Activated B cell treated with CpG ODN at 0.5 μM for 24 hours (primary cell): ENCODE measurements around the gene LARGE1. TPM values are rescaled to one million over a fixed set of nuclear protein-coding genes. Genes with fewer than 3 reads are reported as not detected.

Source experiments
- ATAC-seq: fragments of 200-7000 bp; cut with Tn5 transposase; one replicate; pipeline ENCODE4 v1.10.0; 2021; ENCODE audit warnings: low read depth, mild to moderate bottlenecking, moderate library complexity
- CTCF ChIA-PET: fragments of 350-600 bp; sonication (Branson Sonifier 250); formaldehyde crosslinking; loops from one replicate; lab custom pipeline; 2021; ENCODE audit warnings: antibody characterized with exemption; lab: Charles Lee
- POLR2A ChIA-PET: fragments of 350-600 bp; sonication (Branson Sonifier 250); formaldehyde crosslinking; loops from one replicate; lab custom pipeline; 2021; ENCODE audit warnings: antibody characterized with exemption; lab: Charles Lee
- DNase-seq: peaks from one replicate; pipeline ENCODE4 v3.0.0; 2022
- H3K27ac Mint-ChIP-seq: one replicate; pipeline ENCODE4 v1.8.0; 2020; ENCODE audit warnings: mixed read lengths
- H3K27me3 Mint-ChIP-seq: one replicate; pipeline ENCODE4 v1.8.0; 2021; ENCODE audit warnings: mixed read lengths
- H3K36me3 Mint-ChIP-seq: one replicate; pipeline ENCODE4 v1.8.0; 2021; ENCODE audit warnings: low read depth, mixed read lengths
- H3K4me1 Mint-ChIP-seq: one replicate; pipeline ENCODE4 v1.8.0; 2021; ENCODE audit warnings: mixed read lengths
- H3K4me3 Mint-ChIP-seq: one replicate; pipeline ENCODE4 v1.8.0; 2020; ENCODE audit warnings: mild to moderate bottlenecking, mixed read lengths
- H3K9me3 Mint-ChIP-seq: one replicate; pipeline ENCODE4 v1.8.0; 2020; ENCODE audit warnings: mixed read lengths
- intact Hi-C: fragments of 100-400 bp; cut with micrococcal nuclease; formaldehyde crosslinking; loops from one replicate; pipeline ENCODE4 v1.15.1; 2024
- total RNA-seq: library from RNA; stranded (reverse); gene quantifications from 2 replicates; pipeline ENCODE4 v1.2.3, GENCODE V29; 2022
- TF ChIP-seq, protein P1 (sequence below): fragments of 200-600 bp; IDR thresholded peaks from one replicate; pipeline ENCODE4 v1.8.0; 2022; ENCODE audit warnings: antibody characterized with exemption, mild to moderate bottlenecking

LARGE1 gene
- total RNA-seq, 1 donor from 2014 or later = 22.2 TPM

DNA sequence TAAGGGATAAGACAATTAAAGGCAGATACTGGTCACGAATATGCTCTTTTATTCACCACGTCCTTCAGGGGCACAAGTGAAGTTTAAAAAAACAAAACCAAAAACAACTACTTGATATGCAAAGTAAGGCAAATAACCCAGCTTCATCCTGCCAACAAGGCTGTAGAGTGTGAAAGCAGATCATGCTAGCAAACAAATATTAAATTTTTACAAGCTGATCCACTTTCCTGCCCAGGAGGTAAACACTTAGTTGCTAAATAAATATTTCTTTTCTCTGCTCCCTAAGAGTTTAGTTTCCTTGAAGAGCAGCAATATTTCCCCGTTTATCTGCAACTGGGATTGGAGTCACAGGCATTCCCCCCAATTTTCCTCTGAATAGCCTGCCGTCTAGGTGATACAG is 300.2 kb downstream of the LARGE1 start:
- TF ChIP-seq, protein P1, sequence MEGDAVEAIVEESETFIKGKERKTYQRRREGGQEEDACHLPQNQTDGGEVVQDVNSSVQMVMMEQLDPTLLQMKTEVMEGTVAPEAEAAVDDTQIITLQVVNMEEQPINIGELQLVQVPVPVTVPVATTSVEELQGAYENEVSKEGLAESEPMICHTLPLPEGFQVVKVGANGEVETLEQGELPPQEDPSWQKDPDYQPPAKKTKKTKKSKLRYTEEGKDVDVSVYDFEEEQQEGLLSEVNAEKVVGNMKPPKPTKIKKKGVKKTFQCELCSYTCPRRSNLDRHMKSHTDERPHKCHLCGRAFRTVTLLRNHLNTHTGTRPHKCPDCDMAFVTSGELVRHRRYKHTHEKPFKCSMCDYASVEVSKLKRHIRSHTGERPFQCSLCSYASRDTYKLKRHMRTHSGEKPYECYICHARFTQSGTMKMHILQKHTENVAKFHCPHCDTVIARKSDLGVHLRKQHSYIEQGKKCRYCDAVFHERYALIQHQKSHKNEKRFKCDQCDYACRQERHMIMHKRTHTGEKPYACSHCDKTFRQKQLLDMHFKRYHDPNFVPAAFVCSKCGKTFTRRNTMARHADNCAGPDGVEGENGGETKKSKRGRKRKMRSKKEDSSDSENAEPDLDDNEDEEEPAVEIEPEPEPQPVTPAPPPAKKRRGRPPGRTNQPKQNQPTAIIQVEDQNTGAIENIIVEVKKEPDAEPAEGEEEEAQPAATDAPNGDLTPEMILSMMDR = no peak
- DNase-seq (no peak), ATAC-seq (no peak)
- peaks cover 40% of the 10 kb centered on the region for H3K36me3 Mint-ChIP-seq
- intact Hi-C loops = no loop called here
- H3K9me3 Mint-ChIP-seq = peaks cover 4% of the 10 kb centered on the region
- ChIA-PET CTCF (no interaction called here), POLR2A (interaction anchor here (0.7 kb wide), 1 partner anchor 299 kb away, joined by 3 read pairs; no protein-coding TSS in a partner anchor)
- H3K4me1 Mint-ChIP-seq = no peaks in the 10 kb centered on the region
- no peak overlapping the region for H3K27ac Mint-ChIP-seq
- H3K4me3 Mint-ChIP-seq = no peak overlapping the region
- no peaks in the 10 kb centered on the region for H3K27me3 Mint-ChIP-seq

DNA sequence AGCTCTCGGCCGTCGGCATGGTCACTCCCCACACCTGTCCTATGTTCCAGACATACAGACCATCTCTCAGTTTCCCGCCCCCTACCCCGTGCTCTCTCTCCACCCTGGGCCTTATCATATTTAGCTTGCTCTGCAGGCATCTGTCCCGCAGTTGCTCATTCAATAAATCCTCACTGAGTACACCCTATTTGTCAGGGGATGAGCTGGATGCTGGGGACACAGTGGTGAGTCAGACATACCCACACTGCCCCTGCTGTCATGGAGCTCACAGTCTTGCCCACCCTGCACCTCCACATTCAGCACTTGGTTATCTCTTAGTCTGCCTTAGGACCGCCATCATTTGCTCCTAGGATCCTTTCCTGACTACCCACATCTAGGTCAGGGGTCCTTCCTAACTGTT is 313.8 kb downstream of the LARGE1 start:
- ChIA-PET CTCF (no interaction called here), POLR2A (no interaction called here)
- H3K36me3 Mint-ChIP-seq = peaks cover 47% of the 10 kb centered on the region
- TF ChIP-seq, protein P1 = no peak
- H3K27ac Mint-ChIP-seq = no peak overlapping the region
- no peaks in the 10 kb centered on the region for H3K4me1 Mint-ChIP-seq
- no peak overlapping the region for H3K4me3 Mint-ChIP-seq
- H3K9me3 Mint-ChIP-seq = no peaks in the 10 kb centered on the region
- H3K27me3 Mint-ChIP-seq = no peaks in the 10 kb centered on the region
- intact Hi-C loops = no loop called here
- DNase-seq (no peak), ATAC-seq (no peak)

DNA sequence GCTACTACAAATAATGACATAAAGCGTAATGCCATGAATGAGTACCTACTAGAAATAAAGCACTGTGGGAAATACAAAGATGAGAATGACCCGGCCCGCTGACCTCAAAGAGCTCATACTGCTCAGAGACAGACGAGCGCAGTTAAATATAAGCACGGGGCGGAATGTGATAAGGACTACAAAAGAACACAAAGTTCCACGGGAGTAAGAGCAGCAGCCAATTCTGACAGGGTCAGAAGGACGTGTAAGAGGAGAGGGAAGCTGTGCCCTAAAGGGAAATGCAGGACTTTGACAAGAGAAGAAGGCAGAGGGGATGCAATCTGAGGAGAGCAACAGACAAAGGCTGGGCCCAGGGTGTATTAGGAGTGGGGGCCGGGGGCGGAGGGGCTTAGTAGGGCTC is 314.6 kb downstream of the LARGE1 start:
- H3K36me3 Mint-ChIP-seq = peaks cover 53% of the 10 kb centered on the region
- no peaks in the 10 kb centered on the region for H3K27me3 Mint-ChIP-seq
- POLR2A ChIA-PET = no interaction called here
- ATAC-seq (no peak), DNase-seq (no peak)
- no peak overlapping the region for H3K4me3 Mint-ChIP-seq
- TF ChIP-seq, protein P1 = no peak
- no peak overlapping the region for H3K27ac Mint-ChIP-seq
- H3K4me1 Mint-ChIP-seq = no peaks in the 10 kb centered on the region
- no peaks in the 10 kb centered on the region for H3K9me3 Mint-ChIP-seq
- CTCF ChIA-PET = no interaction called here
- intact Hi-C loops = no loop called here

DNA sequence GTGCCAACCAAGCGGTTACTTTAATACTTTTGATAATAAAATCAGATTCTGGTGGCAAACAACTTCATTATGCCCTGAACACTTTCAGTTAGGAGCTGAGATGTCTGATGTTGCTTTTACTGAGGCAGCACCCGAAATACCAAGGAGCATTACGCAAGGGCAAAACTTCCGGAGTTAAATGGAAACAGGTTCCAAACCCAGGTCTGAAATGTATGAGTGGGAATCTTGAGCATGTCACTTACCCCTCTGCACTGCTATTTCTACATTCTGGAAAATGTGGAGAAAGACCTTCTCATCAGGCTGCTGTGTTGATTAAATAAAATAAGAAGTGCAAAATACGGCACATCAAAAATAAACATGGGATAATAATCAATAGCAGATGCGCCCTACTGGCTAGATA is 315.1 kb downstream of the LARGE1 start:
- POLR2A ChIA-PET = no interaction called here
- H3K27me3 Mint-ChIP-seq = no peaks in the 10 kb centered on the region
- CTCF ChIA-PET = no interaction called here
- TF ChIP-seq, protein P1 = no peak
- peaks cover 55% of the 10 kb centered on the region for H3K36me3 Mint-ChIP-seq
- no peaks in the 10 kb centered on the region for H3K4me1 Mint-ChIP-seq
- no peak for DNase-seq
- no peak overlapping the region for H3K27ac Mint-ChIP-seq
- H3K9me3 Mint-ChIP-seq = no peaks in the 10 kb centered on the region
- ATAC-seq = no peak
- intact Hi-C loops = no loop called here
- H3K4me3 Mint-ChIP-seq = no peak overlapping the region

DNA sequence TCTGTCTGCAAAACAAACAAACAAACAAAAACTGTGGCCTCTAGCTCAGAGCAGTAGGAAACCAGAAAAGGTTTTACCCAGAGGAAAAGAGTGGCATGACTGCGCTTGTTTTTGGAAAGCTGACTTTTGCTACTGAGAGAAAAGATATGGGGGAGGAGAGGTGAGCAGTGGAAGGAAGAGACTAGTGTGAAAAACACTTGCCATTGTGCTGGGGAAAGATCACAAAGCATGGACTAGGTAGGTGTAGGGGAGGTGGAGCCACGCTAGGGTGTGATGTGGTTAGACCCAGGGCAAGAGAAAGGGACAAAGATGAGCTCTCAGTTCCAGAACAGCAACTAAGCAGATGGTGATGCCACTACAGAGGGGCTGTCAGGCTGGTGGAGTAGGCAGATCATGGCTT is 319.2 kb downstream of the LARGE1 start:
- intact Hi-C loops = no loop called here
- no peak overlapping the region for H3K4me3 Mint-ChIP-seq
- H3K9me3 Mint-ChIP-seq = no peaks in the 10 kb centered on the region
- H3K27me3 Mint-ChIP-seq = no peaks in the 10 kb centered on the region
- TF ChIP-seq, protein P1 = no peak
- ChIA-PET POLR2A (no interaction called here), CTCF (no interaction called here)
- no peaks in the 10 kb centered on the region for H3K4me1 Mint-ChIP-seq
- no peak overlapping the region for H3K27ac Mint-ChIP-seq
- DNase-seq = no peak
- H3K36me3 Mint-ChIP-seq = peaks cover 68% of the 10 kb centered on the region
- no peak for ATAC-seq
